OCI-LY7 (cell line): Measurements from ENCODE around the gene CEP120.

Source experiments
- EZH2phosphoT487 ChIP-seq: fragments of 200-600 bp; sonication (generic); IDR thresholded peaks from 2 replicates; pipeline ENCODE4 v1.6.1; 2018; ENCODE audit warnings: low read depth, borderline replicate concordance, mild to moderate bottlenecking, mixed run types, antibody characterized with exemption, low read length, moderate library complexity, mixed read lengths
- TF ChIP-seq, protein P1 (sequence below): fragments of 200-600 bp; sonication (generic); conservative IDR thresholded peaks from 2 replicates; pipeline ENCODE4 v1.5.1; 2014; ENCODE audit warnings: mild to moderate bottlenecking, antibody characterized with exemption, low read length, moderate library complexity, mixed read lengths

DNA sequence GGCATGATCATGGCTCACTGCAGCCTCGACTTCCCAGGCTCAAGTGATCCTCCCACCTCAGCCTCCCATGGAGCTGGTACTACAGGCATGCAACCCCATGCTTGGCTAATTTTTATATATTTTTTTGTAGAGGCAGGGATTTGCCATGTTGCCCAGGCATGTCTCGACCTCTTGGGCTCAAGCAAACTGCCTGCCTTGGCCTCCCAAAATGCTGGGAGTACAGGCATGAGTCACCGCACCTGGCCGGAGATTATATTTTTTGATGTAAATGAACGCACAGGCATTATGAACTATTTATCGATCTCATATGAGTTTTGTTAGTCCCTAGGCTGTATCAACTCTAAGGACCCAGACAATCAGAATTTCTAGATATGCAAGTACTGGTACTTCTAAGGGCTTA, 25.5 kb upstream of the CEP120 start:
- TF ChIP-seq, protein P1, sequence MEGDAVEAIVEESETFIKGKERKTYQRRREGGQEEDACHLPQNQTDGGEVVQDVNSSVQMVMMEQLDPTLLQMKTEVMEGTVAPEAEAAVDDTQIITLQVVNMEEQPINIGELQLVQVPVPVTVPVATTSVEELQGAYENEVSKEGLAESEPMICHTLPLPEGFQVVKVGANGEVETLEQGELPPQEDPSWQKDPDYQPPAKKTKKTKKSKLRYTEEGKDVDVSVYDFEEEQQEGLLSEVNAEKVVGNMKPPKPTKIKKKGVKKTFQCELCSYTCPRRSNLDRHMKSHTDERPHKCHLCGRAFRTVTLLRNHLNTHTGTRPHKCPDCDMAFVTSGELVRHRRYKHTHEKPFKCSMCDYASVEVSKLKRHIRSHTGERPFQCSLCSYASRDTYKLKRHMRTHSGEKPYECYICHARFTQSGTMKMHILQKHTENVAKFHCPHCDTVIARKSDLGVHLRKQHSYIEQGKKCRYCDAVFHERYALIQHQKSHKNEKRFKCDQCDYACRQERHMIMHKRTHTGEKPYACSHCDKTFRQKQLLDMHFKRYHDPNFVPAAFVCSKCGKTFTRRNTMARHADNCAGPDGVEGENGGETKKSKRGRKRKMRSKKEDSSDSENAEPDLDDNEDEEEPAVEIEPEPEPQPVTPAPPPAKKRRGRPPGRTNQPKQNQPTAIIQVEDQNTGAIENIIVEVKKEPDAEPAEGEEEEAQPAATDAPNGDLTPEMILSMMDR = no peak
- TF ChIP-seq EZH2phosphoT487 = no peak
